DOHH2 (cell line): Measurements from ENCODE around the gene RHOD.
A peak's percentile ranks its signal among the peaks of the same experiment; 100 is the strongest.

Experiments used
- H3F3A ChIP-seq: fragments of 200-600 bp; sonication (generic), shearing (Covaris generic); 2 replicates; pipeline ENCODE4 v1.6.0; 2016; ENCODE audit warnings: antibody characterized with exemption, mild to moderate bottlenecking; ENCODE audit not compliant: control insufficient read depth, insufficient read depth
- H3K27ac ChIP-seq: fragments of 200-600 bp; sonication (generic); 2 replicates; pipeline ENCODE4 v1.5.1; 2014; ENCODE audit warnings: low read depth, mild to moderate bottlenecking, low read length, moderate library complexity
- H3K27me3 ChIP-seq: fragments of 200-600 bp; sonication (generic); 2 replicates; pipeline ENCODE4 v1.6.1; 2014; ENCODE audit warnings: mild to moderate bottlenecking, low read length, mixed read lengths; ENCODE audit not compliant: control insufficient read depth
- H3K36me3 ChIP-seq: fragments of 200-600 bp; sonication (generic); 2 replicates; pipeline ENCODE4 v1.6.1; 2014; ENCODE audit warnings: mild to moderate bottlenecking, low read length, moderate library complexity, mixed read lengths; ENCODE audit not compliant: control insufficient read depth
- H3K4me1 ChIP-seq: fragments of 200-600 bp; sonication (generic); 2 replicates; pipeline ENCODE4 v1.6.1; 2014; ENCODE audit warnings: mild to moderate bottlenecking, low read length, mixed read lengths; ENCODE audit not compliant: control insufficient read depth
- H3K4me2 ChIP-seq: fragments of 200-600 bp; sonication (generic); 2 replicates; pipeline ENCODE4 v1.6.0; 2014; ENCODE audit warnings: mild to moderate bottlenecking, low read length, moderate library complexity
- H3K4me3 ChIP-seq: fragments of 200-600 bp; sonication (generic); 2 replicates; pipeline ENCODE4 v1.5.1; 2014; ENCODE audit warnings: mild to moderate bottlenecking, low read length, mixed read lengths
- H3K79me2 ChIP-seq: fragments of 200-600 bp; sonication (generic); 2 replicates; pipeline ENCODE4 v1.6.1; 2014; ENCODE audit warnings: mild to moderate bottlenecking, low read length, mixed read lengths; ENCODE audit not compliant: control insufficient read depth
- H3K9me2 ChIP-seq: fragments of 200-600 bp; sonication (generic); replicated peaks from 2 replicates; pipeline ENCODE4 v1.6.1; 2014; ENCODE audit warnings: mild to moderate bottlenecking, low read length, mixed read lengths; ENCODE audit not compliant: control insufficient read depth
- H3K9me3 ChIP-seq: fragments of 200-600 bp; sonication (generic); 2 replicates; pipeline ENCODE4 v1.6.1; 2014; ENCODE audit warnings: antibody characterized with exemption, low read length, mixed read lengths; ENCODE audit not compliant: control insufficient read depth, insufficient read depth
- H4K20me1 ChIP-seq: fragments of 200-600 bp; sonication (generic); 2 replicates; pipeline ENCODE4 v1.6.0; 2014; ENCODE audit warnings: low read depth, mild to moderate bottlenecking, antibody characterized with exemption, low read length, moderate library complexity; ENCODE audit not compliant: control insufficient read depth, insufficient read depth
- CTCF ChIP-seq: fragments of 200-600 bp; sonication (generic); IDR thresholded peaks from one replicate; pipeline ENCODE4 v1.5.1; 2014; ENCODE audit warnings: antibody characterized with exemption, mild to moderate bottlenecking, low read depth, low read length; ENCODE audit not compliant: poor library complexity, severe bottlenecking
- EZH2phosphoT487 ChIP-seq: fragments of 200-600 bp; sonication (generic); IDR thresholded peaks from 2 replicates; pipeline ENCODE4 v1.6.1; 2017; ENCODE audit warnings: borderline replicate concordance, mild to moderate bottlenecking, antibody characterized with exemption, low read length, moderate library complexity, mixed read lengths

RHOD gene

GRCh38 chr11:67031791-67032561, 24.7 kb upstream of the RHOD start:
- no peaks in the 10 kb centered on the region for H3K79me2 ChIP-seq
- no peaks in the 10 kb centered on the region for H3K9me2 ChIP-seq
- TF ChIP-seq CTCF (no peak), EZH2phosphoT487 (no peak)
- no peak overlapping the region for H3K4me3 ChIP-seq
- no peaks in the 10 kb centered on the region for H3F3A ChIP-seq
- no peak overlapping the region for H3K27ac ChIP-seq
- peaks cover 53% of the 10 kb centered on the region for H3K4me1 ChIP-seq
- H3K4me2 ChIP-seq: peak overlapping the region; percentile 63
- H3K36me3 ChIP-seq: no peaks in the 10 kb centered on the region
- peaks cover 4% of the 10 kb centered on the region; the same call in 1 of the 2 replicates for H4K20me1 ChIP-seq
- no peaks in the 10 kb centered on the region for H3K9me3 ChIP-seq
- peaks cover 62% of the 10 kb centered on the region for H3K27me3 ChIP-seq

DNA sequence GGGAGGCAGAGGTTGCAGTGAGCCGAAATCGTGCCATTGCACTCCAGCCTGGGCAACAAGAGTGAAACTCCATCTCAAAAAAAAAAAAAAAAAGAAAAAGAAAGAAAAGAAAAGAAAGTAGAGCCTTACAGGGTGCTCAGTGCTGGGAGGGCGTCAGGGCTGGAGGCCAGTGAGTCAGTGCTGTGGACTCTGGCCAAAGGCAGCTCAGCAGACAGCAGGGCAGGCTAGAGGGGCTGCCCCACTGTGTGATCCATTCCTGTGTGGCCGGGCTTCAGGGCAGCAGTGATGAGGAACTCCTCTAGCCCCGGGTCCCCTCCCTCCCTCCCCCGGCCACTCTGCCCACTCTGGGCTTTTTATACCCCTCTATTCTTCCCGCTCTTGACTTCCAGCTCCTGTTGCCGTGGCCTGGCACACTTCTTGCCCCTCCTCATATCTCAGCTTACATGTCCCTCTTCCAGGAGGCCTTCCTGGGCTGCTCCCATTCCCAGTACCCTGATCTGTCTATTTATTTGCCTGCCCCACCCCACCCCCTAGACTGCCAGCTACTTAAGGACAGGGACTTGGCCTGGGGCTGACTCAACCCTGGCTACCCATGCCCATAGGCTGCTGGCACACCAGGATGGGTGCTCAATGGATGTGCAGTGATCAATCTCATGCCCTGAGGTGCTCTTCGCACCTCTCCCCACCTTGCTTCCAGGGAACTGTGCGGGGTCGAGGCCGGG, 23.7 kb upstream of the RHOD start:
- TF ChIP-seq EZH2phosphoT487: no peak
- TF ChIP-seq CTCF: no peak
- peaks cover 43% of the 10 kb centered on the region for H3K4me1 ChIP-seq
- peaks cover 4% of the 10 kb centered on the region; the same call in 1 of the 2 replicates for H4K20me1 ChIP-seq
- H3K36me3 ChIP-seq: no peaks in the 10 kb centered on the region
- H3K4me2 ChIP-seq: no peak overlapping the region
- H3K9me3 ChIP-seq: no peaks in the 10 kb centered on the region
- H3K9me2 ChIP-seq: no peaks in the 10 kb centered on the region
- no peaks in the 10 kb centered on the region for H3K79me2 ChIP-seq
- peaks cover 60% of the 10 kb centered on the region for H3K27me3 ChIP-seq
- H3K4me3 ChIP-seq: no peak overlapping the region
- no peaks in the 10 kb centered on the region for H3F3A ChIP-seq
- H3K27ac ChIP-seq: no peak overlapping the region

DNA sequence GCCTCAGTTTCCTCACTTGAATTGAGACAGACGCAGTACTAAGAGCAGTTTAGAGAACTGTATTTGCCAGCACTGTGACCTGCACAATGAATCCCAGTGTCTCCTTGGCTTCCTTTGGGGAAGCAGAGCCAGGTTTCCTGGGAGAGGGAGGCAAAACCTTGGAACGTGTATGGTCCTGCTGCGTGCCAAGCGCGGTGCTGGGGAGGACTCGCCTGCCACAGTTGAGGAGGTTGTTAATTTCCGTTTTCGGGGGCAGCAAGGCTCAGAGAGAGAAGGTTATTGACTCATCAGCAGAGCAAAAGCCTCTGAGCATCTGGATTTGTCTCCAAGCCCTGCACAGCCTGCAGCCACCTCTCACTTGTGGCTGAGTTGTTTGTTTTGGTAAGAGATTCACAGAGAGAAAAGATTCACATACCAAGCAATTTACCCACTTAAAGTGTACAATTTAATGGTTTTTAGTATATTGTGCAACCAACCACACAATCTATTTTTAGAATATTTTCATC, 22.9 kb upstream of the RHOD start:
- peaks cover 60% of the 10 kb centered on the region for H3K27me3 ChIP-seq
- H3K9me2 ChIP-seq: no peaks in the 10 kb centered on the region
- TF ChIP-seq CTCF (no peak), EZH2phosphoT487 (no peak)
- peaks cover 35% of the 10 kb centered on the region for H3K4me1 ChIP-seq
- peaks cover 4% of the 10 kb centered on the region; the same call in 1 of the 2 replicates for H4K20me1 ChIP-seq
- no peak overlapping the region for H3K27ac ChIP-seq
- no peak overlapping the region for H3K4me3 ChIP-seq
- no peaks in the 10 kb centered on the region for H3K79me2 ChIP-seq
- H3F3A ChIP-seq: no peaks in the 10 kb centered on the region
- H3K36me3 ChIP-seq: no peaks in the 10 kb centered on the region
- no peaks in the 10 kb centered on the region for H3K9me3 ChIP-seq
- H3K4me2 ChIP-seq: no peak overlapping the region
